Measurements from ENCODE around the gene SCN1A.
A peak's percentile ranks its signal among the peaks of the same experiment; 100 is the strongest.

SCN1A gene

DNA sequence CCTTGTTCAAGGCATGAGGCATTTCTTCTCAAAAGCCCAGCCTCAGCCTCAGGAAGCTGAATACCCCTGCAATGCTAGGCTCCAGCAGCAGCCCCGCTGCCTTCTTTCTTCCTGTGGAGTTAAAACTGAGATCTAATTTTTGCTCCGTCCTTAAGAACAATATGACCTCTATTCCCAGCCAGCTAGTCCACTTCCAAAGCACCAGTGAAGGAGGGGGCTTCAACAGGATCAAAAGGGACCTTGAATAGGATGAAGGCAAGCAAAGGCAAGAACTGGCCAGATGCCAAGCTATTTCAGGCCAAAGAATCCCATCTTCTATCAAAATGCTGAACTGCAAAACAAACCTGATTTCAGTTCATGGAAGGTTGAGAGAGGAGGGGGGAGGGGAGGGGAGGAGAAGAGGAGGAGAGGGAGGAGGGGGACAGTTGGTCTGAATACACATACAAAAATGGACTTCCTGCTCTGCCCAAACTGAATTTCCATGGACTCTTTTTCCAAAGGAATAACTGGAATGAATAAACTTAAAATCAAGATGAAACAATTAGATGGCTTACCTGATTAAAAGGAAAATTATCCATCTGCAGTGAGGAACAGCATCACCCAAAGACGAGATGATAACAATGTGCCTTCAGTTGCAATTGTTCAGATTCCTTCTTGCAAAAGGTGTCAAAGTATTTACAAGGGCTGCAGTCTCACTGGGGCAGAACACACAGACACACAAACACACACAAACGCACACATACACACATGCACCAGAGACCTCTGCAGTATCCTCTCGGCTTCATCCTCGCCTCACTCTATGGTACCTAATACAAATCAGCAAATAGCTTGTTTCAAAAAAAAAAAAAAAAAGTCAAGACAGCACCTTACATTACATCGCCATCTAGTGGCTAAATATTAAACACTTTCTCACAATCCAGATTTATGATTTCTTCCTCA, at the start of gene SCN1A:
Gene SCN1A (minus strand): TSS at position 804 of the 939 bp plus-strand sequence. CDS start 54,399 bp downstream, outside the sequence.
- in situ Hi-C loops (cut with HindIII; ENCODE audit: low sequenced_read_pairs): no loop called here

GRCh38 chr2:166173263-166173662, 45.4 kb upstream of the SCN1A start:
- in situ Hi-C loops (cut with HindIII; ENCODE audit: low sequenced_read_pairs): no loop called here
- no peak for TF ChIP-seq CTCF (IDR thresholded peaks at IDR 0.05; ENCODE audit: low read depth, low read length, missing control alignments)
- no peak overlapping the region for H3K4me3 ChIP-seq (ENCODE audit: low read depth, low read length)
- DNase-seq (ENCODE audit: low read depth): no peak

More for the DNA sequence above, at the start of gene SCN1A:
- DNase-seq (ENCODE audit: low read depth): peak; percentile 29
- TF ChIP-seq CTCF (IDR thresholded peaks at IDR 0.05; ENCODE audit: low read depth, low read length, missing control alignments): peak; percentile 33
- H3K4me3 ChIP-seq (ENCODE audit: low read depth, low read length): no peak within 1 kb of the TSS

- in situ Hi-C loops (cut with HindIII; ENCODE audit: low sequenced_read_pairs): no loop called here
- DNase-seq (ENCODE audit: low read depth): no peak
- no peak for TF ChIP-seq CTCF (IDR thresholded peaks at IDR 0.05; ENCODE audit: low read depth, low read length, missing control alignments)
- no peak overlapping the region for H3K4me3 ChIP-seq (ENCODE audit: low read depth, low read length)
Measured at GRCh38 chr2:166171216-166171615, 43.4 kb upstream of the SCN1A start.

DNA sequence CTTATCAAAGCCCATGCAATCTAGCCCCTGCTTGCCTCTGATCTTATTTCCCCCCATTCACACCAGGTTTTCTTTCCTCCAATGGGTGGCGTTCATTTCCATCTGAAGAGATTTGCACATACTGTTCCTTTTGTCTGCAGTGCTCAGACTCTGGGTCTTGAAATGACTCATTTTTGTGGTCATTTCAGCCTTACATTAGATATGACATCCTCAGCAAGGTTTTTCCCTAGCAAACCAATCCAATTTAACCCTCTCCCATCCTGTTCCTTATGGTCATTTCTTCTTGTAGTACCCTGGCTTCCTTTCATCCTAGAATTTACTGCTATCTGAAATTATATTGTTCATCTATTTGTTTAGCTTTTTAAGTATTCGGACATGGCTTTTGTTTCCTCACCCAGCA, 42.5 kb upstream of the SCN1A start:
- no peak for TF ChIP-seq CTCF (IDR thresholded peaks at IDR 0.05; ENCODE audit: low read depth, low read length, missing control alignments)
- in situ Hi-C loops (cut with HindIII; ENCODE audit: low sequenced_read_pairs): no loop called here
- no peak overlapping the region for H3K4me3 ChIP-seq (ENCODE audit: low read depth, low read length)
- no peak for DNase-seq (ENCODE audit: low read depth)

DNA sequence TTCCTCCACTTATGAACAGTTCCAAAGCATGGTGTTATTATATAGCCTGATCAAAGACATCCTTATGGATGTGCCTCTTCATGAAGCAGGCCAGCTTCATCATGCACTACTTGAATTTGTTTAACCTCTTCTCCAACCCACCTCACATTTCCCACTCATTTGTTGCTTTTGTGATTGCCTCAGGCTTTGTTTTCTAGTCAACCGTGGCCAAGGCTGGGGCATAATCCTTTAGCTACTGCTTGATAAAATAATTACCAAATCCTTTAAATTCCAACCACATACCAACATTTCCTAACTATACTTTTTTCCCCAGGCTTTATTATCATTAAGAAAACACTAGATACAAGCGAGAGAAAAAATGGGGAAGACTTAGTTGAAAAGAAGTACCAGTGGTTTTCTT, 39.6 kb upstream of the SCN1A start:
- no peak overlapping the region for H3K4me3 ChIP-seq (ENCODE audit: low read depth, low read length)
- no peak for TF ChIP-seq CTCF (IDR thresholded peaks at IDR 0.05; ENCODE audit: low read depth, low read length, missing control alignments)
- in situ Hi-C loops (cut with HindIII; ENCODE audit: low sequenced_read_pairs): no loop called here
- peak; percentile 53 for DNase-seq (ENCODE audit: low read depth)

GRCh38 chr2:166163775-166164174, 36.0 kb upstream of the SCN1A start:
- no peak for DNase-seq (ENCODE audit: low read depth)
- in situ Hi-C loops (cut with HindIII; ENCODE audit: low sequenced_read_pairs): no loop called here
- TF ChIP-seq CTCF (IDR thresholded peaks at IDR 0.05; ENCODE audit: low read depth, low read length, missing control alignments): no peak
- H3K4me3 ChIP-seq (ENCODE audit: low read depth, low read length): no peak overlapping the region

All from astrocyte of the cerebellum (primary cell).